ENCODE data around the gene IGSF9B.

Gene IGSF9B

GRCh38 chr11:133917921-133918607, 38.7 kb downstream of the IGSF9B start:
- no peak for DNase-seq (ENCODE audit: low read depth in 1 of 2, low spot score in 1 of 2)
- in situ Hi-C loops (cut with HindIII; ENCODE audit: low pct_unique_long_range_greater_than_20kb, low sequenced_read_pairs), result no loop called here
- TF ChIP-seq JUND (IDR thresholded peaks at IDR 0.05; ENCODE audit: low read depth), result no peak

GRCh38 chr11:133916784-133917440, 39.9 kb downstream of the IGSF9B start:
- no peak for TF ChIP-seq JUND (IDR thresholded peaks at IDR 0.05; ENCODE audit: low read depth)
- in situ Hi-C loops (cut with HindIII; ENCODE audit: low pct_unique_long_range_greater_than_20kb, low sequenced_read_pairs), result no loop called here

GRCh38 chr11:133913761-133914160, 43.0 kb downstream of the IGSF9B start:
- no peak for TF ChIP-seq JUND (IDR thresholded peaks at IDR 0.05; ENCODE audit: low read depth)
- in situ Hi-C loops (cut with HindIII; ENCODE audit: low pct_unique_long_range_greater_than_20kb, low sequenced_read_pairs), result no loop called here
- no peak for DNase-seq (ENCODE audit: low read depth in 1 of 2, low spot score in 1 of 2)

More at GRCh38 chr11:133916784-133917440, 39.9 kb downstream of the IGSF9B start:
- no peak for DNase-seq (ENCODE audit: low read depth in 1 of 2, low spot score in 1 of 2)

GRCh38 chr11:133911171-133911570, 45.6 kb downstream of the IGSF9B start:
- no peak for TF ChIP-seq JUND (IDR thresholded peaks at IDR 0.05; ENCODE audit: low read depth)

GRCh38 chr11:133910101-133910500, 46.7 kb downstream of the IGSF9B start:
- no peak for DNase-seq (ENCODE audit: low read depth in 1 of 2, low spot score in 1 of 2)
- TF ChIP-seq JUND (IDR thresholded peaks at IDR 0.05; ENCODE audit: low read depth), result no peak
- in situ Hi-C loops (cut with HindIII; ENCODE audit: low pct_unique_long_range_greater_than_20kb, low sequenced_read_pairs), result no loop called here

More at GRCh38 chr11:133911171-133911570, 45.6 kb downstream of the IGSF9B start:
- DNase-seq (ENCODE audit: low read depth in 1 of 2, low spot score in 1 of 2), result peak in 1 of 2 experiments; percentile 50
- in situ Hi-C loops (cut with HindIII; ENCODE audit: low pct_unique_long_range_greater_than_20kb, low sequenced_read_pairs), result no loop called here

- in situ Hi-C loops (cut with HindIII; ENCODE audit: low pct_unique_long_range_greater_than_20kb, low sequenced_read_pairs), result no loop called here
- no peak for DNase-seq (ENCODE audit: low read depth in 1 of 2, low spot score in 1 of 2)
- no peak for TF ChIP-seq JUND (IDR thresholded peaks at IDR 0.05; ENCODE audit: low read depth)
Measured at GRCh38 chr11:133908827-133909226, 47.9 kb downstream of the IGSF9B start.

- in situ Hi-C loops (cut with HindIII; ENCODE audit: low pct_unique_long_range_greater_than_20kb, low sequenced_read_pairs), result no loop called here
- no peak for TF ChIP-seq JUND (IDR thresholded peaks at IDR 0.05; ENCODE audit: low read depth)
- no peak for DNase-seq (ENCODE audit: low read depth in 1 of 2, low spot score in 1 of 2)
Measured at GRCh38 chr11:133907841-133908241, 48.9 kb downstream of the IGSF9B start.

GRCh38 chr11:133907216-133907615, 49.6 kb downstream of the IGSF9B start:
- in situ Hi-C loops (cut with HindIII; ENCODE audit: low pct_unique_long_range_greater_than_20kb, low sequenced_read_pairs), result no loop called here
- DNase-seq (ENCODE audit: low read depth in 1 of 2, low spot score in 1 of 2), result no peak
- TF ChIP-seq JUND (IDR thresholded peaks at IDR 0.05; ENCODE audit: low read depth), result no peak

GRCh38 chr11:133906746-133907145, 50.0 kb downstream of the IGSF9B start:
- no peak for TF ChIP-seq JUND (IDR thresholded peaks at IDR 0.05; ENCODE audit: low read depth)
- in situ Hi-C loops (cut with HindIII; ENCODE audit: low pct_unique_long_range_greater_than_20kb, low sequenced_read_pairs), result no loop called here

GRCh38 chr11:133906241-133906640, 50.5 kb downstream of the IGSF9B start:
- in situ Hi-C loops (cut with HindIII; ENCODE audit: low pct_unique_long_range_greater_than_20kb, low sequenced_read_pairs), result no loop called here
- no peak for DNase-seq (ENCODE audit: low read depth in 1 of 2, low spot score in 1 of 2)
- TF ChIP-seq JUND (IDR thresholded peaks at IDR 0.05; ENCODE audit: low read depth), result no peak

More at GRCh38 chr11:133906746-133907145, 50.0 kb downstream of the IGSF9B start:
- DNase-seq (ENCODE audit: low read depth in 1 of 2, low spot score in 1 of 2), result no peak

GRCh38 chr11:133905677-133906156, 51.1 kb downstream of the IGSF9B start:
- no peak for TF ChIP-seq JUND (IDR thresholded peaks at IDR 0.05; ENCODE audit: low read depth)
- in situ Hi-C loops (cut with HindIII; ENCODE audit: low pct_unique_long_range_greater_than_20kb, low sequenced_read_pairs), result no loop called here

GRCh38 chr11:133904818-133905515, 51.8 kb downstream of the IGSF9B start:
- in situ Hi-C loops (cut with HindIII; ENCODE audit: low pct_unique_long_range_greater_than_20kb, low sequenced_read_pairs), result no loop called here
- TF ChIP-seq JUND (IDR thresholded peaks at IDR 0.05; ENCODE audit: low read depth), result no peak
- no peak for DNase-seq (ENCODE audit: low read depth in 1 of 2, low spot score in 1 of 2)

More at GRCh38 chr11:133905677-133906156, 51.1 kb downstream of the IGSF9B start:
- no peak for DNase-seq (ENCODE audit: low read depth in 1 of 2, low spot score in 1 of 2)
